Stimulated activated CD4-positive, alpha-beta T cell treated with anti-CD3 and anti-CD28 coated beads, Interleukin-1b, Interleukin-23, amount 100 ng/mL, for 4 hours (primary cell): ENCODE results near the gene PTGR1.
"Not testable (repeated sequence)": the region's sequence is repeated elsewhere in the genome, so short reads cannot be mapped to it uniquely, and the experiment has no call there.

Experiments
- DNase-seq, 2 donors: peaks; one replicate each; pipeline ENCODE4 v3.0.0-alpha.2; 2020; ENCODE audit warnings: low read depth in 2 of 2

Gene PTGR1

GRCh38 chr9:111613436-111614040 is 14.1 kb upstream of the PTGR1 start:
- DNase-seq, result no peak

GRCh38 chr9:111610845-111611244 is 11.4 kb upstream of the PTGR1 start:
- DNase-seq, result no peak

GRCh38 chr9:111610149-111610548 is 10.7 kb upstream of the PTGR1 start:
- no peak for DNase-seq

GRCh38 chr9:111605041-111605559 is 5.7 kb upstream of the PTGR1 start:
- no peak for DNase-seq

GRCh38 chr9:111604054-111604615 is 4.7 kb upstream of the PTGR1 start:
- no peak for DNase-seq

- no peak for DNase-seq
These were observed 3.6 kb upstream of the PTGR1 start for GRCh38 chr9:111603041-111603440.

- no peak for DNase-seq
These were observed 2.0 kb upstream of the PTGR1 start for GRCh38 chr9:111601237-111602018.

GRCh38 chr9:111599955-111600343 is 502 bp upstream of the PTGR1 start:
- DNase-seq, result no peak

GRCh38 chr9:111598733-111599091 is 735 bp downstream of the PTGR1 start:
- DNase-seq, result no peak

GRCh38 chr9:111597852-111598732 is 1.4 kb downstream of the PTGR1 start:
- peak; percentile 28 to 43 for DNase-seq

GRCh38 chr9:111588846-111589245 is 10.6 kb downstream of the PTGR1 start:
- DNase-seq, result no peak

GRCh38 chr9:111586378-111586777 is 13.1 kb downstream of the PTGR1 start:
- no peak for DNase-seq

GRCh38 chr9:111582888-111583287 is 16.6 kb downstream of the PTGR1 start:
- DNase-seq, result no peak

GRCh38 chr9:111572950-111573604 is 26.4 kb downstream of the PTGR1 start:
- no peak for DNase-seq

GRCh38 chr9:111568127-111568526 is 31.3 kb downstream of the PTGR1 start:
- not testable (repeated sequence) for DNase-seq

GRCh38 chr9:111566234-111566633 is 33.2 kb downstream of the PTGR1 start:
- DNase-seq, result no peak

- DNase-seq, result no peak
These were observed 38.2 kb downstream of the PTGR1 start for GRCh38 chr9:111561165-111561719.

GRCh38 chr9:111559000-111559610 is 40.3 kb downstream of the PTGR1 start:
- no peak for DNase-seq

- not testable (repeated sequence) for DNase-seq
These were observed 44.0 kb downstream of the PTGR1 start for GRCh38 chr9:111555425-111555824.

- DNase-seq, result no peak
These were observed 50.8 kb downstream of the PTGR1 start for GRCh38 chr9:111548623-111549022.
